NCI-H2107 treated with DMSO at 0.1 percent for 48 hours (cell line): Measurements from ENCODE around the gene LTB.

Experiments used
- DNase-seq: peaks from one replicate; lab custom pipeline; 2025; ENCODE audit not compliant: unreplicated experiment; lab: John Stamatoyannopoulos, UW

Gene LTB, protein sequence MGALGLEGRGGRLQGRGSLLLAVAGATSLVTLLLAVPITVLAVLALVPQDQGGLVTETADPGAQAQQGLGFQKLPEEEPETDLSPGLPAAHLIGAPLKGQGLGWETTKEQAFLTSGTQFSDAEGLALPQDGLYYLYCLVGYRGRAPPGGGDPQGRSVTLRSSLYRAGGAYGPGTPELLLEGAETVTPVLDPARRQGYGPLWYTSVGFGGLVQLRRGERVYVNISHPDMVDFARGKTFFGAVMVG

DNA sequence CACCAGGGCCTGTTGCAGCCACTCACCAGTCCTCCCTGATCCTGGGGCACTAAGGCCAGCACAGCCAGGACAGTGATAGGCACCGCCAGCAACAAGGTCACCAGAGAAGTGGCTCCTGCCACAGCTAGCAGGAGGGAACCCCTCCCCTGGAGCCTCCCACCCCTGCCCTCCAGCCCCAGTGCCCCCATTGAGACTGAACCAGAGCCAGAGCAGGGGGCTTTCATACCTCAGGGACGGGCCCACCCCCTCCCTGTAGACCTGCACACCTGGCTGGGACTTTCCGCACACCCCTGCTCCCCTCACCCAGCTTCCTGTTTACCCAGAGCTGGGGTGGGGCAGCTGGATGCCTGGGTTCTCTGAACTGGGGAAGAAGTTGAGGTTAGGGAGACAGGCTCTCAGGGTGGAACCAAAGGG lies at the start of gene LTB:
TSS of gene LTB (minus strand) at position 195 of the 414 bp plus-strand sequence. CDS start at position 188, 7 bp downstream.
- no peak for DNase-seq

DNA sequence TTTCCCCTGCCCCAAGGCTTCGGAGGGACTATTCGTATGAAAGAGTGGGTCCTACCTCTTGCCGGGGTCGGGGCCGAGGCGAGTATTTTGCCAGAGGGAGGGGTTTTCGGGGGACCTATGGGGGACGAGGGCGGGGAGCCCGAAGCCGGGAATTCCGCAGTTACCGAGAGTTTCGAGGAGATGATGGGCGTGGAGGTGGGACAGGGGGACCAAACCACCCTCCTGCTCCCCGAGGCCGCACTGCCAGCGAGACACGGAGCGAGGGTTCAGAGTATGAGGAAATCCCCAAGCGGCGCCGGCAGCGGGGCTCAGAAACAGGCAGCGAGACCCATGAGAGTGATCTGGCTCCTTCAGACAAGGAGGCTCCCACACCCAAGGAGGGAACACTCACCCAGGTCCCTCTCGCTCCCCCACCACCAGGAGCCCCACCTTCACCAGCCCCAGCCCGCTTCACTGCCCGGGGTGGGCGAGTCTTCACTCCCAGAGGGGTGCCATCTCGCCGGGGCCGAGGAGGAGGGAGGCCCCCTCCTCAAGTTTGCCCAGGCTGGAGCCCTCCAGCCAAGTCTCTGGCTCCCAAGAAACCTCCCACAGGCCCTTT lies 49.6 kb upstream of the LTB start:
- DNase-seq = no peak

DNA sequence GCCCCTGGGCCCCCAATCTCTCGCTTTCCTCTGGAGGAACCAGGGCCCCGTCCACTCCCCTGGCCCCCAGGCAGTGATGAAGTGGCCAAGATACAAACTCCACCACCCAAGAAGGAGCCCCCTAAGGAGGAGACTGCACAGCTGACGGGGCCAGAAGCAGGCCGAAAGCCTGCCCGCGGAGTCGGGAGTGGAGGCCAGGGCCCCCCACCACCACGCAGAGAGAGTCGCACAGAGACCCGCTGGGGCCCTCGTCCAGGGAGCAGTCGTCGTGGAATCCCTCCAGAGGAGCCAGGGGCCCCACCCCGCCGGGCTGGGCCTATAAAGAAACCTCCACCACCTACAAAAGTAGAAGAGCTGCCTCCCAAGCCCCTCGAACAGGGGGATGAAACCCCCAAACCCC lies 49.0 kb upstream of the LTB start:
- no peak for DNase-seq

- no peak for DNase-seq
Measured at GRCh38 chr6:31630177-31630934, 48.1 kb upstream of the LTB start.

DNA sequence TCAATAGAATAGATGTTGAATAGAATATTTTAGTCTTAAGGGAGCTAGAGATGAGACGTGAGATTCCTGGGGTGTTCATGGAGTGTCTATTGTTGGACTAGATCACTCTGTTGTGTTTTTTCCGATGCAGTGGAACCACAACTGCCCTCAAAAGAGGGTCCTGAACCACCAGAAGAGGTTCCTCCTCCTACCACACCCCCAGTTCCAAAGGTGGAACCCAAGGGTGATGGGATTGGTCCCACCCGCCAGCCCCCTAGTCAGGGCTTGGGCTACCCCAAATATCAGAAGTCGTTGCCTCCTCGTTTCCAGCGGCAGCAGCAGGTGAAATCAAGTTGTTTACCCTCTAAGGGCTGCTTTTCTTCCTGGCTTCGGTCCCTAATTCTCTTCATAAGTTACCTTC lies 46.8 kb upstream of the LTB start:
- DNase-seq = no peak

DNA sequence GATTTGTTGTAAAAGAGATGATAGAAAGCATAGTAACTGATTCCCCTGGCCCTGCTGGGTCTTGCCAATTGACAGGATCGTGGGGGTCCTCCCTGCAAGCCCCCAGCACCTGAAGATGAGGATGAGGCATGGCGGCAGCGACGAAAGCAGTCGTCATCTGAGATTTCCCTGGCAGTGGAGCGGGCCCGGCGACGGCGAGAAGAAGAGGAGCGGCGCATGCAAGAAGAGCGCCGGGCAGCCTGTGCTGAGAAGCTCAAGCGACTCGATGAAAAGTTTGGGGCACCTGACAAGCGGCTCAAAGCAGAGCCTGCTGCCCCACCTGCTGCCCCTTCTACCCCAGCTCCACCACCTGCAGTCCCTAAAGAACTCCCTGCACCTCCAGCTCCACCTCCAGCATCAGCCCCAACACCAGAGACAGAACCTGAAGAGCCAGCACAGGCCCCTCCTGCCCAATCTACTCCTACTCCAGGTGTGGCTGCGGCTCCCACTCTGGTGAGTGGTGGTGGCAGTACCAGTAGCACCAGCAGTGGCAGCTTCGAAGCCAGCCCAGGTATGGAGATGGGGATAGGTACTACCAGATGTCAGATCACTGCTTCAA lies 45.6 kb upstream of the LTB start:
- DNase-seq = no peak

DNA sequence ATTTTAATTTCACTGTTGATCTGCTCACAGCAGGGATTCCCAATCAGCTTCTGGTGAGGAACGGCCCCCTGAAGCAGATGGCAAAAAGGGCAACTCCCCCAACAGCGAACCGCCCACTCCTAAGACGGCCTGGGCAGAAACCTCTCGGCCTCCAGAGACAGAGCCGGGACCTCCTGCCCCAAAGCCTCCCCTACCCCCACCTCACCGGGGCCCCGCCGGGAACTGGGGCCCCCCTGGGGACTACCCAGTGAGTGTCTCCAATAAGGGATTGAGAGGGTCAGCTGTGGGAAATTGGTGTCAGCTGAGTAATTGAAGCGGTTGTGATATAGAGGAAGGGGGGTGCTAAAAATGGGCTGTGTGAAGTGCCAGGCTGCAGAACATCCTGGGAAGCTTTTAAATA lies 44.7 kb upstream of the LTB start:
- no peak for DNase-seq

GRCh38 chr6:31624070-31624469 lies 41.8 kb upstream of the LTB start:
- DNase-seq = no peak

DNA sequence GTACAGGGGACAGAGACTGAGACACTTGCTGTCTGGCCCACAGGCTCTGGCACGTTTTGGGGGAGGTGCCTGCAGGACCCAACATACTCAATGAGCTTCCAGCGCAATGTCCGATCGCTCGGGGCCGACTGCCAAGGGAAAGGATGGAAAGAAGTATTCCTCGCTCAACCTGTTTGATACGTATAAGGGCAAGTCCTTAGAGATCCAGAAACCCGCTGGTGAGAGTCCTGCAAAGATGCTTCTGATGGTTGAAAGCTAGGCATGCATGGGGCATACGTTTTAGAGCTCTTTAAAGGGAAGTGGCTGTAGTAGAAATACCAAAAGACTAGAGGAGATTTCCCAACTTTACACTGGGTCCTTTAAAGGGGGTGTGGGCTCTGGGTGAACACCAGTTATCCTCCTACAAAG lies 40.5 kb upstream of the LTB start:
- no peak for DNase-seq

DNA sequence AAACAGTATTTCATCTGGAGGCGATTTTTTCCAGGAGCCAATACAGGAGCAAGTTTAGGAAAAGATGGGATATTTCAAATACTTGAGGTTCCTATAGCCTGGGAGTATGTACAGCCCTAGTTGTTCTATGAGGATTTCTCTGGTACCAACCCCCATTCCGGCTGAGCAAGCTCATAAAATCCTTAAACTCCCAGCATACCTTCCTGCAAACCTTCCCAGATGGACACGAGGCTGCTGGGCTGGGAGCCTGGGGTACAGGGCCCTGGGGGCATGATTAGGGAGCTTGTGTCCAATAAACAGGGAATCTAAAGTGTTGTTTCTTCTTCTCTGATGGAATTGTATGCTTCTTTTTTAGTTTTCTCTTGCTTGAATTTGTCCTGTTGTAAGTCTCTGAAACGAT lies 39.8 kb upstream of the LTB start:
- DNase-seq = no peak

GRCh38 chr6:31621320-31621939 lies 39.2 kb upstream of the LTB start:
- no peak for DNase-seq

GRCh38 chr6:31620586-31621319 lies 38.5 kb upstream of the LTB start, which contains the start of gene PRRC2A:
Gene PRRC2A (plus strand): TSS chr6:31620715. CDS start chr6:31622790, 2,075 bp downstream.
- DNase-seq = no peak

GRCh38 chr6:31619805-31620585 lies 37.8 kb upstream of the LTB start:
- peak; percentile 92 for DNase-seq

- no peak for DNase-seq
Measured at GRCh38 chr6:31617010-31617409, 34.8 kb upstream of the LTB start.

GRCh38 chr6:31615748-31616147 lies 33.5 kb upstream of the LTB start:
- no peak for DNase-seq

- DNase-seq = no peak
Measured at GRCh38 chr6:31614684-31615578, 32.7 kb upstream of the LTB start, which contains the start of gene AIF1. Gene AIF1 (plus strand): TSS chr6:31615234. CDS start chr6:31615330, 96 bp downstream.

DNA sequence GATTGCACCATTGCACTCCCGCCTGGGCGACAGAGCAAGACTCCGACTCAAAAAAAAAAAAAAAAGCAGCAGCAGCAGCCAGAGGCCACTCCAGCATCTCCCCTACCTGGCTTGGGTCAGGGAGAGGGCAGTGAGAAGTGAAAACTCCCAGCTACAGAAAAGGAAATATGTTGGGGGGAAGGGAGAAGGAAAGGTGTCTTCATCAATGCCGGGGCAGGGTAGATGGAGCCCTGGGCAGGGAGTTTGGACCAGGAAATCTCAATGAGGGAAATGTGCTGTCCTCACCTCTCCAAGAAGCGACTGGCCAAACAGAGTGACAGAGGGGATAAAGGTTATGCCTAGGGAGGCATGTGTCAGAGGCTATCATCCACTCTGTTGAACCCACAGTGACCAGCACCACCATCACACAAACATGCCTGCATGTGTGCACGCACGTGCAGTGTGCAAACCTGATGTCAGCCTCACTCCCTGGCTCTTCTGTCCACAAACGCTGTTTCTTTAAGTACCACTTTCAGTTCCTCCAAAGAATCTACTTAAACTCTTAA lies 31.9 kb upstream of the LTB start:
- no peak for DNase-seq

DNA sequence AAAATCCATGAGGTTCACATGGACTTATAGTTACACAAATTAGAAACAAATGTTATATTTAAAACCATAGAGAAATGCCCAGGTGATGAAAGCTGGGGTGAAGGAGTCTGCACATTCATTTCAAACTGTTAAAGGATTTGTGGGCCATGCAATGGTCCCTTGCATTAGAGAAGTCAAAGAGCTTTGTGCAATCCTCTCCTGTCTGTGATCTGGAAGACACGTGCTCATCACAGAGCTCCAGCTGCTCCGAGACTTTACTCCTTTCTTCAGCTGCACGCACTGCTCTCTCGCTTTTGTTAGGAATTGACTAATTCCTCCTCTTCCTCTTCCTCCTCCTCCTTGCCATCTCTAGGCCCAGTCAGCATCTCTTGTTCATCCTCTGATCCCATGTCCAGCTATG lies 28.7 kb upstream of the LTB start:
- DNase-seq = no peak
